ENCODE results near the gene DIPK1A.
A peak's percentile ranks its signal among the peaks of the same experiment; 100 is the strongest.

Gene DIPK1A

DNA sequence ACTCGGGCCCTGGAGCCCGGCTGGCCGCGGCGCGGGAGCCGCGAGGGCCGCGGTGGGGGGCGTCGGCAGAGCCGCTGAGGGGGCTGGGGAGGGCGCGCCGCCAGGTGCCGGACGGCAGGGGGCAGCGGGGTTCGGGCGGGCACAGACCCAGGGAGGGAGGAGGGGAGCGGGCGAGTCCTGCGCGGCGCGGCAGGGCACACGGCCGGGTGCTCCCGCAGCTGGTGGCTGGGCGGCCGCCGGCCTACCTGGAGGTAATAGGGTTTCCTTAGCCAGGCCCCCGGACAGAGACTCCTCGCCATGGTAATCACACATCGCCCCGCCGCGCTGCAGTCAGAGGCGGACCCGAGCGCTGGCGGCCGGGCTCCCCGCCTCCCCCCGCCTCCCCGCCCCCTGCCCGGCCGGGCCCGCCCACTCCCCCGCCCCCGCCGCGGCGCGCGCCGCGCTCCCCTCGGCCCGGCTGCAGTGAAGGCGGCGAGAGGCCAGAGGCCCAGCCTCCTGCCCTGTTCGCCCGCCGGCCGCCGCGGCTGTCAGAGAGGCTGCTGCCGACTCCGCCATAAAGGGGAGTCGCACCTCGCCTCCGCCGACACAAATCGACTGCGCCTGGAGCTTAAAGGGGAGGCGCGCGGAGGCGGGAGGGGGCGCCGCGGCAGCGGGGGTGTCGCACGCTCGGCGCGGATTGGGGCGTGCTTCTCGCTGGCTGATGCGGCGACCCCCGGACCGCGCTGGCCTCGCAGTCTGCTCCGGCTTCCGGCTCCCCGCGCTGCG, at the start of gene DIPK1A:
TSS of gene DIPK1A (minus strand) at position 332 of the 765 bp plus-strand sequence. CDS start at position 299, 33 bp downstream.
- TF ChIP-seq POLR2A (IDR thresholded peaks at IDR 0.05; ENCODE audit: low read depth, low read length): peak; percentile 64; the same call in 1 of the 2 replicates
- no peak for FAIRE-seq
- peak; percentile 56 for DNase-seq (ENCODE audit: insufficient read length, low spot score)

DNA sequence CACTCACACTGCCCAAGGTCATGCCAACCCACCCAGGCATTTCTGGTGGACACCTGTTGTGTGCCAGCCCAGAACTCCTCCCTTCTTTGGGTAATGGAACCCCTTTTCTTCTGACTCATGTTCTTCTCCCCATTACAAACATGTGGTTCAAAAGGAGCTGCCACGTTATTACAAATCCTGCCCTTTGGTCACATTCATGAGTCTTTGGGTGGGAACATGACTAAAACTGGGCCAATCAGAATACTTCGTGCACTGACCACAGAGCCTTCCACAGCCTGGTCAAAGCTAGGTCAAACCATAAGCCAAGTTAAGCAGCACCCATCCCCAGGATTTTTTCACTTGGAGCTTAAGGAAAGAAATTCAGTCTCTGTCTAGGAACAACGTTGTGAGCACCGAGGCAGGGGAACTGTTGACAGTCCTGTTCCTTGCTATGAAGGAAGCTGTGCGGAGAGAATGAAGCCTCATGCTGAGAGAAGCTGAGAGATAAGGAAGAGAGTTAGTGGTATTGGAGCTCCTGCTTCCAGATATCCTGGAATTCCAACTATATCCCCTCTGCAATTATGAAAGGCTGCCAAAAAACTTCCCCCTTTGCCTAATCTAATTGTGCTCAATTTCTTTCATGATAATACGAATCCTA, 46.8 kb upstream of the DIPK1A start:
- DNase-seq (ENCODE audit: insufficient read length, low spot score) (no peak), FAIRE-seq (no peak)
- TF ChIP-seq POLR2A (IDR thresholded peaks at IDR 0.05; ENCODE audit: low read depth, low read length): no peak

DNA sequence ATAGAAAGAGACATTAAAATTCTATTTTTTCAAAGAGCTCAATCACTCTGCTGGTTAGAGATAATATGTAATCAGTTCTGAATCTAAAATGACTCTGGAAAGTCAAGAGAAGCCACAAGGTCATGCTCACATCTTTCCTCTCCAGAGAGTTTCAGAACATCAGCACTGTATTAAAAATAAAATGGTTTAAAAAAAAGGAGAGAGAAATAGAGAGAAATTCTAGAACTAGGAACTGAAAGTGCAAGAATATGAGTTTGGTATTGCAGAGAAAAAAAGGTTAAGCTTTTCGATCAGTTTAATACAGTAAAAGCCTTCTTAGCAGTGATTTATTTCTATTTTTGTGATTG, 44.0 kb upstream of the DIPK1A start:
- FAIRE-seq: no peak
- TF ChIP-seq POLR2A (IDR thresholded peaks at IDR 0.05; ENCODE audit: low read depth, low read length): no peak
- no peak for DNase-seq (ENCODE audit: insufficient read length, low spot score)

DNA sequence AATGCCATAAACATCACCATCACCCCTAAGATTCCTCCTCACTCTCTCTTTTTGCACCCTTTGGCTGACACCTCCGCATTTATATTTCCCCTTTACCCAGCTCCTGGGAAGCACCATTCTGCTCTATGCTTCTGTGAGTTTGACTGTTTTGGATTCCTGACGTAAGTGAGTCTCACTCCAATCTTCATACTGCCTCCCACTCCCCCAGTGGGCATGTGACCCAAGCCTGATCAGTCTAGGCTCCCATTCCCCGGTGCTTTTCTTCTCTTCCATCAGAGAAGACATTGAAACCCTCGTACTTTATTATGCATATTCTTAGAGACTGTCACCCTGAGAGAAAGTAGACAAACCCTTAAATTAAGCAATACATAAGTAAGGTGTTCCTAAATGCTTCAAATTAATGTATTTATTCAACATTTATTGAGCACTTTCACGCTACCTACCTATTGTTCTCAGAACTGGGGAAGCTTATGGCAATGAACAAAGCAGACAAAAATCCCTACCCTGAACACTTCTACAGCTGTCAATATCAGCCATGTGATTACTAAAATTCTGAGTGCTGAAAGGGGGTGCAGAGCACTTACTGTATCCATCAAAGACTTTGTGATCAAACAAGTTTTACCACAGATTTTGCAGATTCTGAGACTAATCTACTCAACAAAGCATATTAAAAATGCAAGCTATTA, 43.4 kb upstream of the DIPK1A start:
- DNase-seq (ENCODE audit: insufficient read length, low spot score) (no peak), FAIRE-seq (no peak)
- no peak for TF ChIP-seq POLR2A (IDR thresholded peaks at IDR 0.05; ENCODE audit: low read depth, low read length)

DNA sequence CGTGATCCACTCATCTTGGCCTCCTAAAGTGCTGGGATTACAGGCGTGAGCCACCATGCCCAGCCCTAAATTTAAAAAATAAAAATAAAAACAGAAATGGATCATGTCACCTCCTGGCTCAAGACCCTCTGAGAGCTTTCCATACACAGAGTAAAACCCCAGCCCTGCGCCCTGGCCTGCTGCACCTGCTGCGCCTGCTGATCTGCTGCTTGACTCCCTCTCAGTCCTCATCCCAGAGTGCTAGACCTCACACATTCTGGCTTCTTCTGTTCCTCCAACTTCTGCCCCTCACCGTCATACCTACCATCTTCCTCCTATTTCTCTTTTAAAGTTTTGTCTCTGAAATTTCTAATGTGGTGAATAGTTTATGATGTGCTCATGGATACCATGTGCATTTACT, 42.7 kb upstream of the DIPK1A start:
- FAIRE-seq (no peak), DNase-seq (ENCODE audit: insufficient read length, low spot score) (no peak)
- TF ChIP-seq POLR2A (IDR thresholded peaks at IDR 0.05; ENCODE audit: low read depth, low read length): no peak

DNA sequence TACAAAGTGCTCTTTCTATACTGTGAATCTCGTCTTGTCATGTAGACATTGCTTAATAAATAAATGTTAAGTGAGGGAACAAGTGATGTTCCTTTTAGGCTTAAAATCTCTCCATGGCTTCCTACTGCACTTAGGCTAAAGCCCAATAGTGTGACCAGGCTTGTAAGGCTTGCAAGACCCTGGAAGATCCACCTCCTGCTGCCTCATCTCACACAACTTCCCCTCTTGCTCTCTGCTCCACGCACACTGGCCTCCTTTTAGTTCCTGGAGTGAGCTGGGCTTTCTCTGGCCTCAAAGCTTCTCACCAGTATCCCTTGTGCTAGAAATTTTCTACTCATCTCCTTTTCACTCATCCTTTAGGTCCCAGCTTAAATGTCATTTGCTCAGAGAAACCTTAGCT, 41.5 kb upstream of the DIPK1A start:
- FAIRE-seq (no peak), DNase-seq (ENCODE audit: insufficient read length, low spot score) (no peak)
- TF ChIP-seq POLR2A (IDR thresholded peaks at IDR 0.05; ENCODE audit: low read depth, low read length): no peak

DNA sequence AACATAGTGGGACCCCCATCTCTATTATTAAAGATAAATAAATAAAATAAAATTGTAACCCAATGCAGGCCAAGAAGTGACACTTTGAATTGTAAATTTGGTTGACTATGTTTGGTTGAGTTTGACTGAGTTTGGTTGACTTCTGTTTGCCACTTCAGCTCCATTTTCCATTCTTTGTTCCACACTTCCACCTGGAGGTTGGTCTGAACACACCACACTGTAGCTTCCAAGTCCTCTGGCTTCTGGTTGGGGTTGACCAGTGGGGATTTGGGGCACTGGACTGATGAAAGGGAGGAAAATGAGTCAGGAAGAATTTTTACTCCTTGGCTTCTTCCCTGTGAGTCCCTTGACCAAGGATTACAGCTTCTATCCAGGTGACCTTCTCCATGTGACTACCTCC, 40.6 kb upstream of the DIPK1A start:
- no peak for DNase-seq (ENCODE audit: insufficient read length, low spot score)
- no peak for FAIRE-seq
- no peak for TF ChIP-seq POLR2A (IDR thresholded peaks at IDR 0.05; ENCODE audit: low read depth, low read length)

DNA sequence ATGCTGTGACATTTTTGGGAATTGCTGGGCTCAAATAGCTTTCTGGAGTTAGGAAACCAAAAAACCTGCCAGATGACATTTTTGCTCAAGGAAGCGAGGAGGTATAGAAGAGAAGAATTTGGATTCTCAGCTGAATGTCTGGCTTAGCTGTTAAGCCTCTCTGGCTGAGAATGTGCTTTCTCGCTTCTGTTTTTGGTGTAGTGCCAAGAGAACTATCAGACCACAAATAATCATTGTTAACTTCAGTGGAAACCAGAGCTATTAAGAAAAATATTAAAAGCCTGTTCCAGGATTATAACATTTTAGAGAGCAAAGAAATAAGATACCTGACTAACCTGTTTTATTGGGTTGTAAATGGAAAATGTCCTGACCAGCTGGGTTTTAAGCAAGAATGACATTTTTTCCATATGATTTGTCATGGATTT, 39.5 kb upstream of the DIPK1A start:
- TF ChIP-seq POLR2A (IDR thresholded peaks at IDR 0.05; ENCODE audit: low read depth, low read length): no peak
- DNase-seq (ENCODE audit: insufficient read length, low spot score): no peak
- FAIRE-seq: no peak

DNA sequence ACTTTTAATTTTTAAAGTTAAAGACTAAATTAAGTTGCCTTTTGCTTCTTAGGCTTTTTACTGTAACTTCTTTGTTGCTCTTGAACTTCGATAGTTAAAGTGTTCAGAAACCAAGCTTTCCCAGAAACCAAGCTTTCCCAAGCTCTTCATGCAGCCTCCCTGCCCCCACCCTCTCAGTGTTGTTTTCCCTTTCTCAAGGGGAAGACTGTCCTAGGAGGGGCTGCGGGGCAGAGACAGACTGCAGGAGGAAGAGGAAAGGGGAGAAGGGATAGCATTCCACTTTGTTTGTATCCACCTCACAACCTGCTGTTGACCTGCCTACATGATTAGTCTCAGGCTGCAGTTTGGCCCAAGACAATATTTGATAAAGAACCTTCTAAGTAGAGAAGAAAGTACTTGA, 39.0 kb upstream of the DIPK1A start:
- no peak for FAIRE-seq

DNA sequence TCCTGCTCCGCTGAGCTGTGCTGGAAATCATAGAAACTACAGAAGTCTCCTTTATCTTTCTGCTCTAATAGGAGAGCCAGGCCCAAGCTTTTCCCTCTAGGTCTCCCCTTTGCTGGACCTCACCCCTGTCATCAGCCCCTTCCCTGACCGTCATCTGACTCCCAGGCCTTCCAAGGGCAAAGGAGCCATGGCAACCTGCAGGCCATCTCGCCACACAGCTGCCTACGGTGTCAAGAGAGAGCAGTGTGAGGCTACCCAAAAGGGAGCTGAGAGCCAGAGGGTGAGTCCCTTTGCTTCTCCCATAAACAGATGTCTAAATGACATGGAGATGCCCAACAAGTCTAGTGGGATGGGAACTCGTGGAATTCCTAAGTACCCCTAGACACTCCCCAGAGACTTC, 37.6 kb upstream of the DIPK1A start:
- FAIRE-seq: no peak
- no peak for TF ChIP-seq POLR2A (IDR thresholded peaks at IDR 0.05; ENCODE audit: low read depth, low read length)
- DNase-seq (ENCODE audit: insufficient read length, low spot score): no peak

More for the DNA sequence above, 39.0 kb upstream of the DIPK1A start:
- no peak for DNase-seq (ENCODE audit: insufficient read length, low spot score)
- no peak for TF ChIP-seq POLR2A (IDR thresholded peaks at IDR 0.05; ENCODE audit: low read depth, low read length)

DNA sequence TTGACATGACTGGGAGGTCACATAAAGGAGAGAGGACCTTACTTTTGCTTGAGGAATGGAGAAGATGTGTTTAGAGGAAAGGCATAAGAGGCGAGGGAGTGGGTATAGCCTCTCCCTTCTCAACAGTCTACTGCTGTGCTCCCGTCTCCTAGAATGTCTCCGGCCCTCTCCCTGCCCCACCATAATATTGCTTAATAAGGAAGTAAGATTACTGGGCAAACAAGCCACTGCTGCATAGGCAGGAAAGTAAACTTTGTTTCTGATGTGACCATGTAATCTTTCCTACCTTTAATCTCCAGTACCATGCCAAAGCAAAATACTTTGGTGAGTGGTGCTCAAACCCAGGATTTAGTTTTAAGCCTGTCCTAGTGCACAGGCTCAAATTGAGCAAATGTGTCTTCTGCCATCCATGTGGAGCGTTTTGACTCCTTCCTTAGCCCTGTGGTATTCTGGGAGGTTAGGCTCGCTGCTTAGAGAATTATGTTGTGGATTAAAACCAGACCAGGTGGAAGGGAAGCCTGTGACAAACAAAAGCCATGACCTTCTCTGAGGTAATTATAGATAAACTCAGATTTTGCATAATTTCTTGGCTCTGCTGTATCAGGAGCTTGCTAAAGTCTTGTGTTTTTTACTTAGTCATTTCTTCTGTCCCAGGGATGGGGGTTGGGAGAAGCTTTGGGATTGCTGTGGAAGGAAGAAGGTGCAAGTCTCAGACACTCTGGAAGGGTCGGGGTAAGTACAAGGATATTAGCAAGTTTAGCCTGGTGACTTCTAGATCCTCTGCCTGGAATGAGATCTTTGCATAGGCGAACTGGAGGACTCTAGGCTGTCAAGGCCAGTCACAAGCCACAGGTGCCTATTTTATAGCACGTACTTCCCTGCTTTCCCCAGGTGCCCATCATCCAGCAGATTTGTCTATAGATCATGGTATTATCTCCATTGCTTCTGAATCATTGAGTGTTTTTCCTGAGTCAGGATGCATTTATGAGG, 34.5 kb upstream of the DIPK1A start:
- DNase-seq (ENCODE audit: insufficient read length, low spot score) (no peak), FAIRE-seq (no peak)
- TF ChIP-seq POLR2A (IDR thresholded peaks at IDR 0.05; ENCODE audit: low read depth, low read length): no peak

DNA sequence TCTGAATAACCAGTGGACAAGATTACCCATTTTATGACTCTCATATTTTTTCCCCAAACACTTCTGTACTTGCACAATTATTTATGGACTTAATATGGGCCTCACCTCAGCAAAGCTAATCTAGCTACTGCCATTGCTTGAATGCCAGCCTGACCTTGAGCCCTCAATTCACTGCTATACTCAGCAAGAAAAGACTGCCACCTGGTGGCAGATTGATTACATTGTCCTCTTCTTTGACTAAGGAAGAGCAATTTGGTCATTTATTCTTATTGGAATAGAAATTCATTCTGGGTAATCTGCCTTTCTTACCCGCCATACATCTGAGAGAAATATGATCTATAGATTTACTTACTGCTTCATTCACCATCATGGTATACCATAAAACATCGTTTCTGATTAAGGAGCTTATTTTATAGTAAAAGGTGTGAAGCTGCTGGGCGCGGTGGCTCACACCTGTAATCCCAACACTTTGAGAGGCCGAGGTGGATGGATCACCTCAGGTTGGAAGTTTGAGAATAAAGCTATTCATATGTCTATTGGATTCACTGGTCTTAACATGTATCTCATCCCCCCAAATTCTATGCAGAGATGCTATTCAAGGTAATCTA, 32.9 kb upstream of the DIPK1A start:
- DNase-seq (ENCODE audit: insufficient read length, low spot score) (peak; percentile 15), FAIRE-seq (no peak)
- no peak for TF ChIP-seq POLR2A (IDR thresholded peaks at IDR 0.05; ENCODE audit: low read depth, low read length)

DNA sequence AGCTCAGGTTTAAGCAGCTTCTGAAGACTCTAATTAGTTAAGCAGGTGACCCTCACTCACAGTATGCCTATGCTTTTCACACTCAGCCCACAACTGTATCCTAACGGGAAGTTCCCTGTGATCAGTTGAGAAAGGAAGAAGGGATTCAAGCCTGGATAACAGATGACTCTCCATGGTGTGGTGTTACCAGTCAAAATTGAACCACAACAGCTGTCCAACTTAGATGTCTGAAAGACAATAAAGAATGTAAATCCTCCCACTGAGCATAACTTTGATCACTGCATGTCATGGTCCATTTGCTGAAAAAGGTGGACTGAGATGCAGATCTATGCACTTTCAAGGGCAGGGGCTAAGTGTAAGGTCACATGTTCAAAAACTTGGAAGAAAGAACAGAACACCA, 32.3 kb upstream of the DIPK1A start:
- FAIRE-seq: no peak
- TF ChIP-seq POLR2A (IDR thresholded peaks at IDR 0.05; ENCODE audit: low read depth, low read length): no peak
- no peak for DNase-seq (ENCODE audit: insufficient read length, low spot score)

All from H54 (cell line).